T-helper 1 cell (primary cell): ENCODE measurements around the gene TOX4.
"Not testable (repeated sequence)": the region's sequence is repeated elsewhere in the genome, so short reads cannot be mapped to it uniquely, and the experiment has no call there.

ENCODE experiments used
- DNase-seq, 5 donors: peaks; one replicate each; pipeline ENCODE4 v3.0.0-alpha.2; 2012 to 2020

TOX4 gene

DNA sequence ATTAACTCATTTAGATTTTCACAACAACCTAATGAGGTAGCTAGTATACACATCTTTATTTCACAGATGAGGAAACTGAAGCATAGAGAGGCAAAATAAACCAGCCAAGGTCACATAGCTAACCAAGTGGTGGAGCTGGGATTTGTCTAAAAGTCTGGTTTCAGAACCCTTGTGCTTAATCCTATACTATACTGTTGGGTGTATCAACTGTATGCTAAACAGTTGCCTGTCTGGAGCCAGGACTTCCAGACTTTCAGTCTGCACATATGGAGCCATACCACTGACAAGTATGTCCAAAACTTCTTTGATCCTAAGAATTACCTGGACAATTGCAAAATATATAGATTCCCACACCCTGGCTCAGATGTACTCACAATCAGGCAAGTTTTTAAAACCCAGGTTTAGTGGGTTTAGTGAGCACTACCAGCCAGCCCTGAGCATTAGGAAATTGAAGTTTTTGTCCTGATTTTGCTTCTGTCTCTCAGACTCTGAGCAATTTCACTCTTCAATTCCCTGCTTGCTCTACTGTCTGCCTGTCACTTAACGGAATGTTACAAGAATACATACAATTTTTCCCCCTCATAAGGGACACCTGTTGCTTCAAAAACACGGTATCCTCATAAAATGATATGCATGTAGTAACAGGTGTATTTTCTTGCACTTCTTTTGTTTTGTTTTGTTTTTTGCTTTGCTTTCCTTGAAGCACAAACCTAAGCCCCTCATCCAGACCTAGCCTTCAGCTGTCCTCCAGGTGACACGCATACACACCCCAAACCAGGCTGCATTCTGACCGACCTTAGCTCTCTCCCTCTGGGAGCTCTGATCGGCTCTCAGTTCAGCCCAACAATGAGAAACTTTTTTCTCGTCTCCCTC lies 58.8 kb downstream of the TOX4 start:
- DNase-seq: no peak

DNA sequence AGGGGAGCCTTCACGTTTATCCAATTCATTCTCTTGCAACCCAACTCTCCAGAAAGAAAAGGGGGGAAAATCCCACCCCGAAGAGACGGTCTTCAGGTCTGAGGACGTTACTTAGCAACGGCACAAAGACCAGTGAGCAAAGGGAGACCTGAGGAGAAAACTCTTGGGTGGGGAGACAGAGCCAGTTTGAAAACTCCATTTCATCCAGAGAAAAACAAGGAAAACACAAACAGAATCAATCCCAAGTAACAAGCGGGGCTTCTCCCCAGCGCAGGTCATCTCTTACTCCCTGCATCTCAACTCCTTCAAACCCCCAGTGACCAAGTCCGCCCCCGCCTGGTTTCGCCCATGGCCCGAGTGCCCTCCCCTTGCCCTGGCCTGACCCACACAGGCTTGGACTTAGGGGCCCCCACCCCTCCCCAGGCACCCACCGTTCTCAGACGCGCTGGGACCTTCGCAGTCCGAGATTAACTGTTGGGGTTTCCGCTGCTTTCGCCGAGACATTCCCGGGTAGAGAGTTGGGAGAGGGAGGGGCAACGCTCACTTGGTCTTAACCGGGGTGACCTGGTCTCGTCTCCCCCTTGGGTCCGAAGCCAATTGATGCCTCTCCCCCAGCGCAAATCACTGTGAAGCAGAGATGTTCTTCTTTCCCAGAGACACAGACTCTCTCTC lies 59.6 kb downstream of the TOX4 start:
- no peak for DNase-seq

- DNase-seq: no peak
These were observed 60.1 kb downstream of the TOX4 start for GRCh38 chr14:21537090-21537424.

- DNase-seq: no peak
These were observed 62.4 kb downstream of the TOX4 start for GRCh38 chr14:21539189-21539940.

DNA sequence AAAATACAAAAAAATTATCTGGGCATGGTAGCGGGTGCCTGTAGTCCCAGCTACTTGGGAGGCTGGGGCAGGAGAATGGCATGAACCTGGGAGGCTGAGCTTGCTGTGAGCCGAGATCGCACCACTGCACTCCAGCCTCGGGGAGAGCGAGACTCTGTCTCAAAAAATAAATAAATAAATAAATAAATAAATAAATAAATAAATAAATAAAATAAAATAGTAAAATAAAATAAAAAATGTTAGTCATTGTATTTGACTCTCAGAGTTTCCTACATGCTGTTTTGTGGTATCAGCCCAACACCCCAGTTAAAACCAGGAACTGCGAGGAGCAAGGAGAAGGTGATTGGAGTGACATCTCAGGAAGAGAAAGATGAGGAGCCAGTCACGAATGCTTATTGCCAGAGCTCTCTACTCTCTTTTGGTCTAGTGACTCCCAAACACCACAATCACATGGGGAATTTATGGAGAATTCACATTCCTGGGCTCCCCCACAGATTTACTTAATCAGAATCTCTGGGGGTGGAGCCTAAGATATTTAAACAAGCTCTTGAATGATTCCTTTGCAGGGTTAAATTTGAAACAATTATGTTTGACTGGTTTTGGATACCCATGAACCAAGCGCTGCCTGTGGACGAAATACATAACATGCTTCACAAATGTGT lies 64.5 kb downstream of the TOX4 start:
- no peak for DNase-seq

DNA sequence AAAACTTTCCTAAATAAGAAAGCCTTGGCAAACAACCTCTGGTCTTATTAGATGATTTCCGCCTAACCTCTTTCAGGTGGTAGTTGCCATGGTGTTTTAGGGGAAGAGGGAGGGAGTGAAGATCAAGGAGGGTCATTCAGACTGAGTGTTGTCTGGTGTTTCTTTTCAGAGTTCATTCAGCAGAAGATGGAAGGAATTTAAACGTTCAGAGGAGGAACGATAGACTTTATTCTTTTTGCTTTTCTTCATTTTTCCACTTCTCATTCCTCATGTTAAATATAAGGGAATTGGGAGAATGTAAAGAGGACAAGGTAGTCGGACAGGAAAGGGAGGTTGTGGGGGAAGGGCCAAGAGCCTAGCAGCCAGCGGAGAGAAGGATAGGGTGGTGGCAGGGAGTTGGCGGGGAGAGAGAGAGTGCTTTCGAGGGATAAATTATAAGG lies 66.5 kb downstream of the TOX4 start:
- DNase-seq: no peak

DNA sequence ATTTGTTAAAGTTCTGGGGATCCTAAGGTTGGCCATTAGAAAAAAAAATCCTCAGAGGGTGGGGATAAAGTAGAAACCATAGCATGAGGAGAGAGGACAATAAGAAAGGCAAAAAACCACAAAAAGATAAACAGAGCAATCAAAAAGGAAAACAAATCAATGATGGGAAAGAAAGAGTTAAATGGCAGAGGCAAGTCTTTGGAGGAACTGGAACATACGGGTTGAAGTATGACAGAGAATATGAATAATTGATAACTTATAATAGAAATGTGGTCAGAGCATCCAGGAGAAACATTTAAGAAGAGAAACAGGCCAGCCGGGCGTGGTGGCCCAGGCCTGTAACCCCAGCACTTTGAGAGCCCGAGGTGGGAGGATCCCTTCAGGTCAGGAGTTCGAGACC lies 67.0 kb downstream of the TOX4 start:
- no peak for DNase-seq

- not testable (repeated sequence) for DNase-seq
These were observed 67.6 kb downstream of the TOX4 start for GRCh38 chr14:21544588-21544987.
